Measurements from ENCODE around the gene ITGB6.

DNA sequence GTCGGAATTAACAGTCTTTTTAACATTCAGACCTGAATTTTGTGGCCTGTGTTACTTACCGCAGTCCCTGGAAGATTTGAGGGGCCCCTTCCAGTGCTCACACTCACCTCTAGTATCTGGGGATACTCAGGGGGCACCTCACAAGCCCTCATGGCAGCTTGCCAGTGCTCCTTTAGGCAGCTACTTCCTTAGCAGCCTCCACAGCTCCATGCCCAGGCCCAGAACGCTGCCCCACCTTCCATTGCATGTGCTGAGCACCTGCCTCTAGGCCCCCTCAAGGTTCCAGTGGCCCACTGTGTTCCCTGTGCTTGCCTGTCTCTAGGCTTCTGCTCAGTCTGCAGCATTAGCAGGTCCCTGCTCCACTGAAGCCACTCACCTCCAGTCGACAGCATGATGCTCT lies 107.6 kb downstream of the ITGB6 start:
- TF ChIP-seq RAD21 (IDR thresholded peaks at IDR 0.05 in 1 of 2, conservative IDR thresholded peaks at IDR 0.05 in 1 of 2; ENCODE audit: low read depth in 2 of 2, low read length in 2 of 2) = no peak
- TF ChIP-seq MAFK (IDR thresholded peaks at IDR 0.05; ENCODE audit: low read depth, low read length) = no peak
- no peak for TF ChIP-seq CTCF (IDR thresholded peaks at IDR 0.05; ENCODE audit: control extremely low read depth in 1 of 3, insufficient read depth in 1 of 3, low read depth in 1 of 3, low read length in 3 of 3)
- TF ChIP-seq, protein P1, sequence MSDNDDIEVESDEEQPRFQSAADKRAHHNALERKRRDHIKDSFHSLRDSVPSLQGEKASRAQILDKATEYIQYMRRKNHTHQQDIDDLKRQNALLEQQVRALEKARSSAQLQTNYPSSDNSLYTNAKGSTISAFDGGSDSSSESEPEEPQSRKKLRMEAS (IDR thresholded peaks at IDR 0.05) = no peak
- TF ChIP-seq, protein P2, sequence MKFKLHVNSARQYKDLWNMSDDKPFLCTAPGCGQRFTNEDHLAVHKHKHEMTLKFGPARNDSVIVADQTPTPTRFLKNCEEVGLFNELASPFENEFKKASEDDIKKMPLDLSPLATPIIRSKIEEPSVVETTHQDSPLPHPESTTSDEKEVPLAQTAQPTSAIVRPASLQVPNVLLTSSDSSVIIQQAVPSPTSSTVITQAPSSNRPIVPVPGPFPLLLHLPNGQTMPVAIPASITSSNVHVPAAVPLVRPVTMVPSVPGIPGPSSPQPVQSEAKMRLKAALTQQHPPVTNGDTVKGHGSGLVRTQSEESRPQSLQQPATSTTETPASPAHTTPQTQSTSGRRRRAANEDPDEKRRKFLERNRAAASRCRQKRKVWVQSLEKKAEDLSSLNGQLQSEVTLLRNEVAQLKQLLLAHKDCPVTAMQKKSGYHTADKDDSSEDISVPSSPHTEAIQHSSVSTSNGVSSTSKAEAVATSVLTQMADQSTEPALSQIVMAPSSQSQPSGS (IDR thresholded peaks at IDR 0.05; ENCODE audit: low read length) = no peak
- no peak for TF ChIP-seq TEAD4 (IDR thresholded peaks at IDR 0.05; ENCODE audit: low read depth, low read length)
- TF ChIP-seq EZH2 (IDR thresholded peaks at IDR 0.05; ENCODE audit: low read depth, low read length, severe bottlenecking) = no peak
- no peak for TF ChIP-seq EP300 (IDR thresholded peaks at IDR 0.05; ENCODE audit: borderline replicate concordance in 1 of 2, low read depth in 2 of 2, low read length in 2 of 2)

All from H1 (cell line).